H9 (cell line): ENCODE data around the gene MZT2A. TPM values are rescaled to one million over a fixed set of nuclear protein-coding genes. Genes with fewer than 3 reads are reported as not detected.
"Not testable (repeated sequence)": the region's sequence is repeated elsewhere in the genome, so short reads cannot be mapped to it uniquely, and the experiment has no call there.

ENCODE experiments used
- DNase-seq: peaks from one replicate; pipeline ENCODE4 v3.0.0-alpha.2; 2017
- H2AFZ ChIP-seq: one replicate; pipeline ENCODE4 v1.6.1; 2013; ENCODE audit warnings: mild to moderate bottlenecking, low read length, control low read depth, moderate library complexity
- H2AK5ac ChIP-seq: 2 replicates; pipeline ENCODE4 v1.6.1; 2013; ENCODE audit warnings: low read length, control low read depth, mixed read lengths; ENCODE audit not compliant: insufficient read length
- H2BK120ac ChIP-seq: one replicate; pipeline ENCODE4 v1.6.1; 2013; ENCODE audit warnings: low read depth, mild to moderate bottlenecking, low read length, control low read depth, inconsistent platforms; ENCODE audit not compliant: poor library complexity, severe bottlenecking
- H2BK12ac ChIP-seq: 2 replicates; pipeline ENCODE4 v1.6.1; 2013; ENCODE audit warnings: low read length, control low read depth, mixed read lengths, low read depth; ENCODE audit not compliant: insufficient read length
- H2BK15ac ChIP-seq: 2 replicates; pipeline ENCODE4 v1.6.1; 2013; ENCODE audit warnings: low read depth, low read length, control low read depth
- H2BK20ac ChIP-seq: one replicate; pipeline ENCODE4 v1.6.1; 2013; ENCODE audit warnings: low read depth, mild to moderate bottlenecking, low read length, control low read depth, inconsistent platforms; ENCODE audit not compliant: poor library complexity, severe bottlenecking
- H2BK5ac ChIP-seq: 2 replicates; pipeline ENCODE4 v1.6.1; 2013; ENCODE audit warnings: low read length, control low read depth, mixed read lengths; ENCODE audit not compliant: insufficient read length
- H3K14ac ChIP-seq: 2 replicates; pipeline ENCODE4 v1.6.1; 2013; ENCODE audit warnings: low read length, control low read depth; ENCODE audit not compliant: insufficient read depth
- H3K18ac ChIP-seq: 2 replicates; pipeline ENCODE4 v1.6.1; 2013; ENCODE audit warnings: low read depth, mild to moderate bottlenecking, mixed read lengths, low read length, control low read depth; ENCODE audit not compliant: insufficient read length
- H3K23ac ChIP-seq: 2 replicates; pipeline ENCODE4 v1.6.1; 2013; ENCODE audit warnings: low read length, control low read depth, mixed read lengths, low read depth; ENCODE audit not compliant: insufficient read length
- H3K23me2 ChIP-seq: 2 replicates; pipeline ENCODE4 v1.6.1; 2013; ENCODE audit warnings: low read depth, mild to moderate bottlenecking, mixed read lengths, low read length, control low read depth; ENCODE audit not compliant: insufficient read length, poor library complexity, severe bottlenecking
- H3K27ac ChIP-seq: 2 replicates; pipeline ENCODE4 v1.5.1; 2013; ENCODE audit warnings: low read length, control low read depth, mixed read lengths, low read depth; ENCODE audit not compliant: insufficient read length
- H3K27me3 ChIP-seq: 2 replicates; pipeline ENCODE4 v1.6.1; 2013; ENCODE audit warnings: low read length, control low read depth, inconsistent platforms; ENCODE audit not compliant: insufficient read depth
- H3K4ac ChIP-seq: 2 replicates; pipeline ENCODE4 v1.6.1; 2013; ENCODE audit warnings: low read depth, mild to moderate bottlenecking, control low read depth, inconsistent platforms, low read length, moderate library complexity
- H3K4me1 ChIP-seq: 2 replicates; pipeline ENCODE4 v1.6.1; 2013; ENCODE audit warnings: low read length, control low read depth, inconsistent platforms; ENCODE audit not compliant: insufficient read depth
- H3K4me2 ChIP-seq: 2 replicates; pipeline ENCODE4 v1.6.1; 2013; ENCODE audit warnings: low read length, control low read depth, mixed read lengths; ENCODE audit not compliant: insufficient read length, insufficient read depth
- H3K56ac ChIP-seq: 2 replicates; pipeline ENCODE4 v1.6.1; 2013; ENCODE audit warnings: low read depth, mild to moderate bottlenecking, mixed read lengths, low read length, control low read depth; ENCODE audit not compliant: insufficient read length
- H3K79me1 ChIP-seq: 2 replicates; pipeline ENCODE4 v1.6.1; 2013; ENCODE audit warnings: low read depth, mild to moderate bottlenecking, moderate library complexity, low read length, control low read depth, inconsistent platforms; ENCODE audit not compliant: insufficient read depth, poor library complexity, severe bottlenecking
- H3K79me2 ChIP-seq: 2 replicates; pipeline ENCODE4 v1.6.1; 2013; ENCODE audit warnings: low read length, control low read depth, inconsistent platforms; ENCODE audit not compliant: insufficient read depth
- H3K9ac ChIP-seq: 2 replicates; pipeline ENCODE4 v1.6.1; 2013; ENCODE audit warnings: low read length, control low read depth, mixed read lengths; ENCODE audit not compliant: insufficient read length; ENCODE audit errors: extremely low read depth
- H3K9me3 ChIP-seq: one replicate; pipeline ENCODE4 v1.6.1; 2013; ENCODE audit warnings: low read depth, low read length, inconsistent platforms; ENCODE audit not compliant: control insufficient read depth
- H3T11ph ChIP-seq: one replicate; pipeline ENCODE4 v1.6.1; 2013; ENCODE audit warnings: mild to moderate bottlenecking, low read length, control low read depth, inconsistent platforms
- H4K20me1 ChIP-seq: one replicate; pipeline ENCODE4 v1.6.1; 2013; ENCODE audit not compliant: control insufficient read depth, insufficient read length, insufficient read depth
- H4K5ac ChIP-seq: 2 replicates; pipeline ENCODE4 v1.6.1; 2013; ENCODE audit warnings: low read depth, mild to moderate bottlenecking, mixed read lengths, low read length, control low read depth; ENCODE audit not compliant: insufficient read length
- H4K8ac ChIP-seq: replicated peaks from 2 replicates; pipeline ENCODE4 v1.6.1; 2013; ENCODE audit warnings: low read length, control low read depth, mixed read lengths, low read depth; ENCODE audit not compliant: insufficient read length
- H4K91ac ChIP-seq: 2 replicates; pipeline ENCODE4 v1.6.1; 2013; ENCODE audit warnings: low read depth, mild to moderate bottlenecking, moderate library complexity, mixed read lengths, low read length, control low read depth; ENCODE audit not compliant: insufficient read length
- H3K27ac Mint-ChIP-seq, 3 experiments: 2 replicates in 2 of 3; 3 replicates in 1 of 3; pipeline ENCODE4 v1.8.0; 2020 to 2021; ENCODE audit warnings: mixed read lengths in 3 of 3, mild to moderate bottlenecking in 1 of 3, moderate library complexity in 1 of 3
- H3K27me3 Mint-ChIP-seq: 2 replicates; pipeline ENCODE4 v1.8.0; 2021; ENCODE audit warnings: low read depth, mild to moderate bottlenecking, moderate library complexity, mixed read lengths
- H3K36me3 Mint-ChIP-seq, 3 experiments: 2 replicates in 2 of 3; 3 replicates in 1 of 3; pipeline ENCODE4 v1.8.0; 2020 to 2021; ENCODE audit warnings: low read depth in 3 of 3, mixed read lengths in 3 of 3; ENCODE audit not compliant: insufficient read depth in 1 of 3
- H3K4me1 Mint-ChIP-seq, 2 experiments: 2 replicates each; pipeline ENCODE4 v1.8.0; 2020; ENCODE audit warnings: mixed read lengths in 2 of 2
- H3K4me3 Mint-ChIP-seq, 2 experiments: 2 replicates in 1 of 2; 3 replicates in 1 of 2; pipeline ENCODE4 v1.8.0; 2020 to 2021; ENCODE audit warnings: mild to moderate bottlenecking in 2 of 2, mixed read lengths in 2 of 2, moderate library complexity in 1 of 2
- H3K9me3 Mint-ChIP-seq, 2 experiments: 2 replicates in 1 of 2; 3 replicates in 1 of 2; pipeline ENCODE4 v1.8.0; 2020; ENCODE audit warnings: mild to moderate bottlenecking in 2 of 2, mixed read lengths in 2 of 2, moderate library complexity in 1 of 2
- WGBS: extraction: QIAGEN DNeasy Blood & Tissue Kit; methylation state at CpG from one replicate; pipeline ENCODE4 v1.1.7; 2013; ENCODE audit warnings: missing lambda C conversion rate, low lambda C conversion rate, mixed read lengths; ENCODE audit not compliant: insufficient read length; ENCODE audit errors: extremely low coverage; 5-methylcytosine and 5-hydroxymethylcytosine counted together
- total RNA-seq: library from RNA; stranded (reverse); gene quantifications from 2 replicates; pipeline ENCODE4 v1.2.1, GENCODE V29; 2021

The MZT2A gene
- total RNA-seq, 1 experiment from 2014 or later: 127 TPM

DNA sequence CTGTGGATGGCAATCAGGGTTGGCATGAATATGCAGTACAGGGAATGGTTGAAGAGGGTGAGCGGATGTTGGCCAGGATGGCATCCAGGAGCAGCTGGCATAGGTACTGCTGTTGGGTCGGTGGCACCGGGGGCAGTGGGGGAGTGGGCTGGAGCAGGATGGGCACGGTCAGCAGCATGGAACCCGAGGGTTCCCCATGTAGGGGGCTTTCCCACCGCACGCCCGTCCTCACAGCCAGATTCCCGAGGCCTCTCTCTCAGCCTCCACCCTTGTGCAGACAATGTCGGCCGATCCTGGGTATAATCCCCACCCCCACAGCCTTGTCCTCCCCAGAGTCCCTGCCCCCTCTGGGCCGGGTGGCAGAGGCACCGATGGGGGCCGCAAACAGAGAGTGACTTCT is 44.6 kb upstream of the MZT2A start:
- H3K23me2 ChIP-seq: not testable (repeated sequence)

DNA sequence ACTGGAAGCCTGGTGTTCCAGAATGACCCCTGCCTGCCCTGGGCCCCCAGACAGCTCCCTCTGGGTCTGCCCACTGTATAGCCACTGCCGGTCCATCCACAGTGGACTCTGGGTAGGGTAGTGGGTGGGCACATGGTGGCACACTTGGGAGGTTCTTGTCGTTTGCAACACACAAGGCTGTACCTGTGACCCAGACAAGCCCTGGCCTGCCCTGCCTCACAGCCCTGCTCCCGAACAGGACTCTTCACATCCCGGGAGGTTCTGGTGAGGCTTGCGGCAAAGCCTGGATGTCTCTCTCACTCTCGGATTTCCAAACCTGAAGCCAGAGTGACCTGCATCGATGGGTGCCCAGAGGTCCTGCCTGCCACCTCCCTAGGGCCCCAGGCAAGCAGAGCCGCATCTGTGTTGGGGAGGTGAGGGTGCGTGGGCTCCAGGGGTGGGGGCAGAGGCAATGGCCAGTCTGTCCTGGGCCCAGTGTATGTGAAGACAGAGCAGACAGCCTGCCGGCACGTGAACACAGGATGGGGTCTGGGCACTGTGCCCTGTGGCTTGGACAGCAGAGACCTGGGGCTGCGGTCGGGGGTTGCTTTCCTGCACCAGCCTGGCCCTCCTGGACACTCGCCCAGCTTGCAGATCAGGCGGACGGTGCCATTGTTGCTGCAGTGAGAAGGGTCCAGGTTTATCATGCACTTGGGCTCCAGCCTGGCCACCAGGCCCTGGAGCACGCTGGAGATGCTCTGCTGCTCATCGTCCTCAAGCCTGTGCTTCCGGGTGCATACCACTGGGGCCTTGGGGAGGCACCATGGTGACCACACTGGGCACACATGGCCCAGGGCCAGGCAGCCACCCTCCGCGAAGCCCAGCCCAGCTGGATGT is 44.0 kb upstream of the MZT2A start:
- H3T11ph ChIP-seq, H3K79me2 ChIP-seq, H3K56ac ChIP-seq, H2AFZ ChIP-seq, DNase-seq, H2BK12ac ChIP-seq, H3K9me3 Mint-ChIP-seq, H2BK15ac ChIP-seq, H2BK20ac ChIP-seq, H3K36me3 Mint-ChIP-seq, H4K91ac ChIP-seq, H3K27ac ChIP-seq, H3K79me1 ChIP-seq, H3K23me2 ChIP-seq, H3K23ac ChIP-seq, H3K18ac ChIP-seq, H3K27me3 Mint-ChIP-seq, H4K8ac ChIP-seq, H3K9me3 ChIP-seq, H2BK120ac ChIP-seq, H2BK5ac ChIP-seq, H3K4me1 Mint-ChIP-seq, H4K5ac ChIP-seq, H3K4me1 ChIP-seq, H3K27me3 ChIP-seq, H4K20me1 ChIP-seq, H2AK5ac ChIP-seq, H3K4me3 Mint-ChIP-seq, H3K4ac ChIP-seq, H3K14ac ChIP-seq, H3K9ac ChIP-seq, H3K4me2 ChIP-seq, H3K27ac Mint-ChIP-seq: not testable (repeated sequence)
- no CpG with 5 or more reads among the region's 21 CpGs for WGBS

More for the DNA sequence above, 44.6 kb upstream of the MZT2A start:
- not testable (repeated sequence) for H3K4ac ChIP-seq, H2BK120ac ChIP-seq, H4K91ac ChIP-seq, H4K20me1 ChIP-seq, H3K27ac ChIP-seq, H3K27me3 Mint-ChIP-seq, H3K27me3 ChIP-seq, H3K36me3 Mint-ChIP-seq, H2BK5ac ChIP-seq, H4K8ac ChIP-seq, H2BK20ac ChIP-seq, H3K4me1 Mint-ChIP-seq, H2BK12ac ChIP-seq, H3K4me2 ChIP-seq, H3K23ac ChIP-seq, H3K4me1 ChIP-seq, H3K9me3 Mint-ChIP-seq, H3K9ac ChIP-seq, H3K27ac Mint-ChIP-seq, H2BK15ac ChIP-seq, H3K79me1 ChIP-seq, H2AK5ac ChIP-seq, H4K5ac ChIP-seq, H3T11ph ChIP-seq, H3K56ac ChIP-seq, H3K9me3 ChIP-seq, H3K79me2 ChIP-seq, H3K18ac ChIP-seq, H2AFZ ChIP-seq, H3K4me3 Mint-ChIP-seq, DNase-seq, H3K14ac ChIP-seq
- no CpG with 5 or more reads among the region's 14 CpGs for WGBS
